ENCODE results near the gene CLSTN1. TPM values are rescaled to one million over a fixed set of nuclear protein-coding genes. Genes with fewer than 3 reads are reported as not detected.

Gene CLSTN1
- total and polyA plus RNA-seq, 2 of the 13 experiments (the other 11 are each of a cell fraction or from before 2014, with no cell fraction given): 19.7 to 29.8 TPM

- H3K4me1 ChIP-seq (ENCODE audit: insufficient read depth, low read length): peaks cover 26% of the 10 kb centered on the region
- no peak for TF ChIP-seq ZNF781 (CRISPR knock-in tag; IDR thresholded peaks at IDR 0.05; ENCODE audit: borderline replicate concordance, not compliant biosample characterization)
- no peak for TF ChIP-seq DR1 (CRISPR knock-in tag; IDR thresholded peaks at IDR 0.05)
- TF ChIP-seq E2F1 (CRISPR knock-in tag; IDR thresholded peaks at IDR 0.05): no peak
- no peak for TF ChIP-seq FOXJ3 (CRISPR knock-in tag; IDR thresholded peaks at IDR 0.05; ENCODE audit: borderline replicate concordance)
- peak; percentile 78 for TF ChIP-seq ZNF629 (CRISPR knock-in tag; conservative IDR thresholded peaks at IDR 0.05)
- in situ Hi-C loops (cut with HindIII; ENCODE audit: extremely low pct_ligation_motif_present, low pct_unique_long_range_greater_than_20kb) (no loop called here), intact Hi-C loops (cut with micrococcal nuclease; ENCODE audit: unreplicated experiment) (no loop called here)
- H3K9ac ChIP-seq (ENCODE audit: insufficient read depth, low read depth, low read length): no peak overlapping the region
- H4K20me1 ChIP-seq (ENCODE audit: insufficient read depth, low read length): peaks cover 12% of the 10 kb centered on the region; the same call in 1 of the 2 replicates
- WGBS (ENCODE audit: low lambda C conversion rate): 100% methylated on average over 1 of the region's 1 CpG
- BruUV-seq (replicated peaks): no TSS peak
- peaks cover 65% of the 10 kb centered on the region for H3K79me2 ChIP-seq (ENCODE audit: insufficient read depth, low read length)
- H3K9me3 ChIP-seq (ENCODE audit: low read length): no peaks in the 10 kb centered on the region
- no peak overlapping the region for H3K27ac ChIP-seq (ENCODE audit: extremely low read length, insufficient read depth, low read length)
- H3K27me3 ChIP-seq (ENCODE audit: control insufficient read depth in 1 of 2, insufficient read depth in 2 of 2, low read length in 2 of 2): no peaks in the 10 kb centered on the region
- H3K4me3 ChIP-seq (replicated peaks in 1 of 3; ENCODE audit: insufficient read depth in 1 of 3, low read depth in 2 of 3, low read length in 3 of 3): no peak overlapping the region
- FAIRE-seq (no peak), DNase-seq (ENCODE audit: low spot score) (no peak), ATAC-seq (no peak)
- POLR2A ChIA-PET: no interaction called here
- CTCF ChIA-PET (ENCODE audit: low intra/inter-chr PET ratio, low total read pairs): no interaction called here
- no peak overlapping the region for H2AFZ ChIP-seq (ENCODE audit: low read length)
- no peak overlapping the region for H3K4me2 ChIP-seq (ENCODE audit: low read depth, low read length)
- no peaks in the 10 kb centered on the region for H3K36me3 ChIP-seq (replicated peaks in 1 of 2; ENCODE audit: control insufficient read depth in 1 of 2, insufficient read depth in 2 of 2, low read length in 2 of 2)
Measured at GRCh38 chr1:9801909-9802308, 21.9 kb downstream of the CLSTN1 start.

- intact Hi-C loops (cut with micrococcal nuclease; ENCODE audit: unreplicated experiment): no loop called here
- Histone ChIP-seq H3K4me1 (ENCODE audit: insufficient read depth, low read length) (peaks cover 13% of the 10 kb centered on the region), H3K4me2 (ENCODE audit: low read depth, low read length) (no peak overlapping the region), H3K27ac (ENCODE audit: extremely low read length, insufficient read depth, low read length) (no peak overlapping the region), H2AFZ (ENCODE audit: low read length) (no peak overlapping the region), H3K27me3 (ENCODE audit: control insufficient read depth in 1 of 2, insufficient read depth in 2 of 2, low read length in 2 of 2) (no peaks in the 10 kb centered on the region), H3K4me3 (replicated peaks in 1 of 3; ENCODE audit: insufficient read depth in 1 of 3, low read depth in 2 of 3, low read length in 3 of 3) (no peak overlapping the region), H3K9ac (ENCODE audit: insufficient read depth, low read depth, low read length) (no peak overlapping the region), H3K36me3 (replicated peaks in 1 of 2; ENCODE audit: control insufficient read depth in 1 of 2, insufficient read depth in 2 of 2, low read length in 2 of 2) (no peaks in the 10 kb centered on the region), H4K20me1 (ENCODE audit: insufficient read depth, low read length) (peaks cover 8% of the 10 kb centered on the region; the same call in 1 of the 2 replicates), H3K9me3 (ENCODE audit: low read length) (no peaks in the 10 kb centered on the region), H3K79me2 (ENCODE audit: insufficient read depth, low read length) (peaks cover 55% of the 10 kb centered on the region)
- POLR2A ChIA-PET: no interaction called here
- FAIRE-seq (no peak), DNase-seq (ENCODE audit: low spot score) (no peak), ATAC-seq (no peak)
- in situ Hi-C loops (cut with HindIII; ENCODE audit: extremely low pct_ligation_motif_present, low pct_unique_long_range_greater_than_20kb): no loop called here
- CTCF ChIA-PET (ENCODE audit: low intra/inter-chr PET ratio, low total read pairs): no interaction called here
- BruUV-seq (replicated peaks): no TSS peak
- 97% methylated on average over 11 of the region's 11 CpGs for WGBS (ENCODE audit: low lambda C conversion rate)
- TF ChIP-seq CREB1 (IDR thresholded peaks at IDR 0.05): no peak
- no peak for TF ChIP-seq CREB1 (CRISPR knock-in tag; IDR thresholded peaks at IDR 0.05)
- TF ChIP-seq CENPT (CRISPR knock-in tag; IDR thresholded peaks at IDR 0.05; ENCODE audit: low read depth): no peak
- TF ChIP-seq NR2F2 (IDR thresholded peaks at IDR 0.05; ENCODE audit: borderline replicate concordance, low read depth): no peak
- TF ChIP-seq MIER2 (CRISPR knock-in tag; IDR thresholded peaks at IDR 0.05): no peak
- no peak for TF ChIP-seq JDP2 (CRISPR knock-in tag; IDR thresholded peaks at IDR 0.05; ENCODE audit: borderline replicate concordance)
- no peak for TF ChIP-seq KAT2B (IDR thresholded peaks at IDR 0.05; ENCODE audit: borderline replicate concordance, low read depth, low read length)
- TF ChIP-seq MBD4 (IDR thresholded peaks at IDR 0.05; ENCODE audit: borderline replicate concordance, low read length): no peak
- TF ChIP-seq ZNF12 (CRISPR knock-in tag; IDR thresholded peaks at IDR 0.05): no peak
- no peak for TF ChIP-seq TEAD3 (CRISPR knock-in tag; optimal IDR thresholded peaks at IDR 0.05; ENCODE audit: borderline replicate concordance)
- no peak for TF ChIP-seq NCOA2 (CRISPR knock-in tag; IDR thresholded peaks at IDR 0.05)
- no peak for TF ChIP-seq TAF15 (IDR thresholded peaks at IDR 0.05; ENCODE audit: low read depth, low read length, poor library complexity, severe bottlenecking)
- no peak for TF ChIP-seq HMG20A (CRISPR knock-in tag; IDR thresholded peaks at IDR 0.05; ENCODE audit: borderline replicate concordance)
- no peak for TF ChIP-seq ATF1 (CRISPR knock-in tag; IDR thresholded peaks at IDR 0.05)
Measured at GRCh38 chr1:9798236-9799130, 25.3 kb downstream of the CLSTN1 start.

Measured in HepG2 (cell line).